Mammary epithelial cell (primary cell): ENCODE data around the gene EPC2.

Source experiments
- EZH2 ChIP-seq: IDR thresholded peaks from 2 replicates; pipeline ENCODE4 v1.6.1; 2012; ENCODE audit warnings: low read length, inconsistent platforms, borderline replicate concordance
- TF ChIP-seq, protein P1 (sequence below), 2 donors: IDR thresholded peaks in 1 of 2; conservative IDR thresholded peaks in 1 of 2; 2 replicates each; pipeline ENCODE4 v1.5.1; 2011 to 2012; ENCODE audit warnings: inconsistent platforms in 2 of 2, low read length in 2 of 2, mild to moderate bottlenecking in 2 of 2, control low read depth in 1 of 2, low read depth in 1 of 2; ENCODE audit not compliant: insufficient read depth in 1 of 2; ENCODE audit errors: extremely low read depth in 1 of 2

DNA sequence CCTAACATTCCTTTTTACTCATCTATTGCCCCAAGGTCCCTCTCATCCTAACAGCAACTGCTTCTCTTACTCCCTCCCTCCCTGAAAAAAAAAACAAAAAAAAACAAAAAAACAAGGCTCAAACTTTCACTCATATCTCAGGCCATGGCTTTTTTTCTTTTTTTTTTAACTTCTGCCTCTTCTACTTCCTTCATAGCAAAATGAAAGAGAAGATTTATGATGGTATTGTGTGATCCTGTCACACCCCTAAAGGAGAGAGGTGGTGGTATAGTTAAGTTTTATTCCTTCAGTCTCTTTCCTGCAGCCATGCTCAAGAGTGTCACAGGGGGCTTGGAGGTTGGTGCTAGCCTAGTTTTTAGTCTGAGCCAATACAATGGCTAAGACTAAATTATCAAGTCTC lies 21.5 kb upstream of the EPC2 start:
- TF ChIP-seq, protein P1, sequence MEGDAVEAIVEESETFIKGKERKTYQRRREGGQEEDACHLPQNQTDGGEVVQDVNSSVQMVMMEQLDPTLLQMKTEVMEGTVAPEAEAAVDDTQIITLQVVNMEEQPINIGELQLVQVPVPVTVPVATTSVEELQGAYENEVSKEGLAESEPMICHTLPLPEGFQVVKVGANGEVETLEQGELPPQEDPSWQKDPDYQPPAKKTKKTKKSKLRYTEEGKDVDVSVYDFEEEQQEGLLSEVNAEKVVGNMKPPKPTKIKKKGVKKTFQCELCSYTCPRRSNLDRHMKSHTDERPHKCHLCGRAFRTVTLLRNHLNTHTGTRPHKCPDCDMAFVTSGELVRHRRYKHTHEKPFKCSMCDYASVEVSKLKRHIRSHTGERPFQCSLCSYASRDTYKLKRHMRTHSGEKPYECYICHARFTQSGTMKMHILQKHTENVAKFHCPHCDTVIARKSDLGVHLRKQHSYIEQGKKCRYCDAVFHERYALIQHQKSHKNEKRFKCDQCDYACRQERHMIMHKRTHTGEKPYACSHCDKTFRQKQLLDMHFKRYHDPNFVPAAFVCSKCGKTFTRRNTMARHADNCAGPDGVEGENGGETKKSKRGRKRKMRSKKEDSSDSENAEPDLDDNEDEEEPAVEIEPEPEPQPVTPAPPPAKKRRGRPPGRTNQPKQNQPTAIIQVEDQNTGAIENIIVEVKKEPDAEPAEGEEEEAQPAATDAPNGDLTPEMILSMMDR (conservative IDR thresholded peaks at IDR 0.05 in 1 of 2, IDR thresholded peaks at IDR 0.05 in 1 of 2; ENCODE audit: extremely low read depth in 1 of 2, insufficient read depth in 1 of 2, low read depth in 1 of 2, low read length in 2 of 2) = no peak
- no peak for TF ChIP-seq EZH2
